WERI-Rb-1 (cell line): Measurements from ENCODE around the gene MAP3K14.

Source experiments
- DNase-seq: peaks from one replicate; pipeline ENCODE4 v3.0.0-alpha.2; 2020
- H3K27ac ChIP-seq: fragments of 250-450 bp; sonication (Bioruptor Pico); 2 replicates; pipeline ENCODE4 v1.5.1; 2020; ENCODE audit warnings: mild to moderate bottlenecking, moderate library complexity
- H3K27me3 ChIP-seq: fragments of 250-450 bp; sonication (Bioruptor Pico); 2 replicates; pipeline ENCODE4 v1.5.1; 2021; ENCODE audit warnings: mild to moderate bottlenecking, low read depth, moderate library complexity; ENCODE audit not compliant: insufficient read depth, severe bottlenecking
- H3K36me3 ChIP-seq: fragments of 250-450 bp; sonication (Bioruptor Pico); 2 replicates; pipeline ENCODE4 v1.5.1; 2020; ENCODE audit warnings: mild to moderate bottlenecking, moderate library complexity
- H3K4me3 ChIP-seq: 2 replicates; pipeline ENCODE4 v1.5.1; 2011; ENCODE audit warnings: low read depth, mild to moderate bottlenecking, control low read depth, low read length
- H3K9me3 ChIP-seq: fragments of 250-450 bp; sonication (Bioruptor Pico); 2 replicates; pipeline ENCODE4 v1.5.1; 2021; ENCODE audit warnings: mild to moderate bottlenecking, moderate library complexity; ENCODE audit not compliant: severe bottlenecking
- CTCF ChIP-seq: IDR thresholded peaks from 2 replicates; pipeline ENCODE4 v1.5.1; 2011; ENCODE audit warnings: low read depth, mild to moderate bottlenecking, control low read depth, inconsistent platforms, low read length

The MAP3K14 gene

GRCh38 chr17:45332505-45332904, 15.7 kb upstream of the MAP3K14 start:
- Histone ChIP-seq H3K36me3 (no peaks in the 10 kb centered on the region), H3K4me3 (no peak overlapping the region), H3K27ac (no peak overlapping the region), H3K27me3 (no peaks in the 10 kb centered on the region), H3K9me3 (no peaks in the 10 kb centered on the region)
- no peak for TF ChIP-seq CTCF
- no peak for DNase-seq

- H3K27ac ChIP-seq = no peak overlapping the region
- no peaks in the 10 kb centered on the region for H3K9me3 ChIP-seq
- no peaks in the 10 kb centered on the region for H3K36me3 ChIP-seq
- peak; percentile 60 for DNase-seq
- TF ChIP-seq CTCF = no peak
- H3K27me3 ChIP-seq = no peaks in the 10 kb centered on the region
- no peak overlapping the region for H3K4me3 ChIP-seq
Measured at GRCh38 chr17:45326626-45327025, 9.8 kb upstream of the MAP3K14 start.

- H3K27me3 ChIP-seq = no peaks in the 10 kb centered on the region
- no peaks in the 10 kb centered on the region for H3K36me3 ChIP-seq
- H3K27ac ChIP-seq = no peak overlapping the region
- no peaks in the 10 kb centered on the region for H3K9me3 ChIP-seq
- TF ChIP-seq CTCF = no peak
- no peak overlapping the region for H3K4me3 ChIP-seq
- DNase-seq = no peak
Measured at GRCh38 chr17:45325810-45326209, 9.0 kb upstream of the MAP3K14 start.

- no peak for TF ChIP-seq CTCF
- Histone ChIP-seq H3K9me3 (no peaks in the 10 kb centered on the region), H3K4me3 (no peak overlapping the region), H3K27me3 (no peaks in the 10 kb centered on the region), H3K36me3 (no peaks in the 10 kb centered on the region), H3K27ac (no peak overlapping the region)
- no peak for DNase-seq
Measured at GRCh38 chr17:45324336-45324735, 7.5 kb upstream of the MAP3K14 start.

GRCh38 chr17:45322168-45322567, 5.3 kb upstream of the MAP3K14 start:
- Histone ChIP-seq H3K27me3 (no peaks in the 10 kb centered on the region), H3K9me3 (no peaks in the 10 kb centered on the region), H3K27ac (no peak overlapping the region), H3K36me3 (no peaks in the 10 kb centered on the region), H3K4me3 (no peak overlapping the region)
- no peak for DNase-seq
- no peak for TF ChIP-seq CTCF

GRCh38 chr17:45320931-45321461, 4.2 kb upstream of the MAP3K14 start:
- Histone ChIP-seq H3K27ac (no peak overlapping the region), H3K4me3 (no peak overlapping the region), H3K36me3 (no peaks in the 10 kb centered on the region; the same call in 1 of the 2 replicates), H3K9me3 (no peaks in the 10 kb centered on the region), H3K27me3 (no peaks in the 10 kb centered on the region)
- DNase-seq = no peak
- no peak for TF ChIP-seq CTCF
